CD4-positive, alpha-beta T cell (primary cell): ENCODE measurements around the gene SH3RF3. TPM values are rescaled to one million over a fixed set of nuclear protein-coding genes. Genes with fewer than 3 reads are reported as not detected.

ENCODE experiments used
- ATAC-seq: fragments of 200-7000 bp; cut with Tn5 transposase; one replicate; pipeline ENCODE4 v1.10.0; 2022; ENCODE audit warnings: mild to moderate bottlenecking; ENCODE audit not compliant: poor library complexity
- CTCF ChIA-PET: fragments of 350-600 bp; sonication (Branson Sonifier 250); formaldehyde crosslinking; loops from one replicate; lab custom pipeline; 2021; ENCODE audit warnings: antibody characterized with exemption, inconsistent platforms; lab: Charles Lee
- POLR2A ChIA-PET: fragments of 350-600 bp; sonication (Branson Sonifier 250); formaldehyde crosslinking; loops from one replicate; lab custom pipeline; 2021; ENCODE audit warnings: antibody characterized with exemption, inconsistent platforms; lab: Charles Lee
- DNase-seq, 14 experiments: peaks; one replicate each; pipeline ENCODE4 v3.0.0-alpha.2; 2013 to 2020; ENCODE audit warnings: mixed read lengths in 2 of 14
- H3K27ac ChIP-seq, 2 donors: one replicate each; pipeline versions ENCODE4 v1.5.1 to v1.7.0; 2013; ENCODE audit warnings: low read length in 2 of 2, low read depth in 1 of 2, mild to moderate bottlenecking in 1 of 2
- H3K27me3 ChIP-seq, 2 experiments: 1 replicate in 1 of 2; 2 replicates in 1 of 2; pipeline versions ENCODE4 v1.6.1 to v1.7.0; 2013; ENCODE audit warnings: low read length in 2 of 2, control low read depth in 1 of 2, mild to moderate bottlenecking in 1 of 2, moderate library complexity in 1 of 2; ENCODE audit not compliant: insufficient read depth in 2 of 2, control insufficient read depth in 1 of 2
- H3K36me3 ChIP-seq: one replicate; pipeline ENCODE4 v1.6.1; 2013; ENCODE audit warnings: low read length, control low read depth; ENCODE audit not compliant: insufficient read depth
- H3K4me1 ChIP-seq: one replicate; pipeline ENCODE4 v1.6.1; 2013; ENCODE audit warnings: low read length, control low read depth; ENCODE audit not compliant: insufficient read depth
- H3K4me3 ChIP-seq: one replicate; pipeline ENCODE4 v1.5.1; 2013; ENCODE audit warnings: mild to moderate bottlenecking, low read length, moderate library complexity
- H3K9me3 ChIP-seq, 2 experiments: 1 replicate in 1 of 2; 2 replicates in 1 of 2; pipeline versions ENCODE4 v1.6.1 to v1.7.0; 2013; ENCODE audit warnings: low read length in 2 of 2, mild to moderate bottlenecking in 2 of 2, control low read depth in 1 of 2, moderate library complexity in 1 of 2; ENCODE audit not compliant: control insufficient read depth in 1 of 2, insufficient read depth in 1 of 2
- H3K27ac Mint-ChIP-seq: one replicate; pipeline ENCODE4 v1.8.0; 2020; ENCODE audit warnings: mixed read lengths
- H3K27me3 Mint-ChIP-seq: one replicate; pipeline ENCODE4 v1.8.0; 2021; ENCODE audit warnings: mixed read lengths
- H3K36me3 Mint-ChIP-seq: one replicate; pipeline ENCODE4 v1.8.0; 2021; ENCODE audit warnings: low read depth, mixed read lengths
- H3K4me1 Mint-ChIP-seq: one replicate; pipeline ENCODE4 v1.8.0; 2021; ENCODE audit warnings: low read depth, mixed read lengths
- H3K4me3 Mint-ChIP-seq: one replicate; pipeline ENCODE4 v1.8.0; 2020; ENCODE audit warnings: mild to moderate bottlenecking, mixed read lengths
- H3K9me3 Mint-ChIP-seq: one replicate; pipeline ENCODE4 v1.8.0; 2020; ENCODE audit warnings: mixed read lengths
- intact Hi-C, 2 experiments: fragments of 100-400 bp; cut with DNase I in 1 of 2; cut with micrococcal nuclease in 1 of 2; formaldehyde crosslinking; loops; one replicate each; pipeline versions ENCODE4 v1.15.1 to v1.9.0; 2023 to 2025; cut with DNase I, micrococcal nuclease
- total RNA-seq, 174 experiments: library from RNA in 2 of 174; stranded (reverse) in 2 of 174; gene quantifications; one replicate each; pipeline ENCODE4 v1.2.3 and lab custom pipeline; 2021 to 2026
- TF ChIP-seq, protein P1 (sequence below): fragments of 200-600 bp; IDR thresholded peaks from one replicate; pipeline ENCODE4 v1.8.0; 2022; ENCODE audit warnings: antibody characterized with exemption, mild to moderate bottlenecking

SH3RF3 gene
- total RNA-seq, 2 experiments from 2014 or later: 5.2 to 5.9 TPM

DNA sequence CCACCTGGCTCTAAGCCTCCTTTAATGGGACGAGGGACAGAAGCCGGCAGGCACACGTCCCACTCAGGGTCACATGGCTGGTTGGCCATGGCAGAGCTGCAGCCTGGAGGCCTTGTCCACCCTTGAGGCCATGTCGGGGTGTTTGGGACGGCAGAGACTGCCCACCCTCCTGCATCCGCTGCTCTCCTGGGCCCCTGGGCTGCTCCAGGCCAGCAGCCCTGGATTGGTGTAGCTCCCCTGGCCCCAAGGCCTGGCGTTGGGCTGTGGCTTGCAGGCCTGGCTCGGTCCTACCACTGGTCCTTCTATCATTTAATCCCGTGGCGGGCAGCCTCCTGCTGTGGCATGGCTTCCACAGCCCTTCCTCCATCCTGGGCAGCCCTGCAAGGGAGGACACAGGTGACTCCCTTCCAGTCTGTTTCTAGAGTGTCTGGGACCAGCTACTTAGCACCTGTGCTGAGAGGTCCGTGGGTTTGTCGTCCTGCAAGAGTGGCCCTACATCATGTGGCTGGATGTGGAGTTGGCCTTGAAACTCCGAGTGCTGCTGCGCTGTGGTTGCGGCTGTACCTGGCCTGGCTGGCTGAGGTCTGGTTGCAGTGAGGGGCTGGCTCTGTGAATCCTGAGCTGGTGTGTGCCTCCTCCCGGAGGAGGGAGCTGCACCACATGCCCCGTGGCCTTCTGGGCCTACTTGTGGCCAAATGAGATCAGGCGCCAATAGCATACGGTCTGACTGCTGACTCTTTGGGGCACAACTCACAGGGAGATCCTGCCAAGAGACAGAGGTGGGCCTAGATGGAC lies 67.3 kb downstream of the SH3RF3 start:
- Histone ChIP-seq H3K27me3 (peaks cover 0 to 4% of the 10 kb centered on the region in 2 experiments), H3K27ac (no peak overlapping the region), H3K36me3 (no peaks in the 10 kb centered on the region), H3K4me1 (no peaks in the 10 kb centered on the region), H3K9me3 (peaks cover 0 to 6% of the 10 kb centered on the region in 2 experiments), H3K4me3 (no peak overlapping the region)
- intact Hi-C loops: no loop called here
- H3K27me3 Mint-ChIP-seq: no peaks in the 10 kb centered on the region
- no peak overlapping the region for H3K4me3 Mint-ChIP-seq
- DNase-seq (no peak), ATAC-seq (no peak)
- H3K4me1 Mint-ChIP-seq: peaks cover 5% of the 10 kb centered on the region
- CTCF ChIA-PET: no interaction called here
- no peaks in the 10 kb centered on the region for H3K9me3 Mint-ChIP-seq
- TF ChIP-seq, protein P1, sequence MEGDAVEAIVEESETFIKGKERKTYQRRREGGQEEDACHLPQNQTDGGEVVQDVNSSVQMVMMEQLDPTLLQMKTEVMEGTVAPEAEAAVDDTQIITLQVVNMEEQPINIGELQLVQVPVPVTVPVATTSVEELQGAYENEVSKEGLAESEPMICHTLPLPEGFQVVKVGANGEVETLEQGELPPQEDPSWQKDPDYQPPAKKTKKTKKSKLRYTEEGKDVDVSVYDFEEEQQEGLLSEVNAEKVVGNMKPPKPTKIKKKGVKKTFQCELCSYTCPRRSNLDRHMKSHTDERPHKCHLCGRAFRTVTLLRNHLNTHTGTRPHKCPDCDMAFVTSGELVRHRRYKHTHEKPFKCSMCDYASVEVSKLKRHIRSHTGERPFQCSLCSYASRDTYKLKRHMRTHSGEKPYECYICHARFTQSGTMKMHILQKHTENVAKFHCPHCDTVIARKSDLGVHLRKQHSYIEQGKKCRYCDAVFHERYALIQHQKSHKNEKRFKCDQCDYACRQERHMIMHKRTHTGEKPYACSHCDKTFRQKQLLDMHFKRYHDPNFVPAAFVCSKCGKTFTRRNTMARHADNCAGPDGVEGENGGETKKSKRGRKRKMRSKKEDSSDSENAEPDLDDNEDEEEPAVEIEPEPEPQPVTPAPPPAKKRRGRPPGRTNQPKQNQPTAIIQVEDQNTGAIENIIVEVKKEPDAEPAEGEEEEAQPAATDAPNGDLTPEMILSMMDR: no peak
- no peaks in the 10 kb centered on the region for H3K36me3 Mint-ChIP-seq
- POLR2A ChIA-PET: interaction anchor here (1.3 kb wide), 1 partner anchor 164 kb away, joined by 3 read pairs; no protein-coding TSS in a partner anchor
- no peak overlapping the region for H3K27ac Mint-ChIP-seq

DNA sequence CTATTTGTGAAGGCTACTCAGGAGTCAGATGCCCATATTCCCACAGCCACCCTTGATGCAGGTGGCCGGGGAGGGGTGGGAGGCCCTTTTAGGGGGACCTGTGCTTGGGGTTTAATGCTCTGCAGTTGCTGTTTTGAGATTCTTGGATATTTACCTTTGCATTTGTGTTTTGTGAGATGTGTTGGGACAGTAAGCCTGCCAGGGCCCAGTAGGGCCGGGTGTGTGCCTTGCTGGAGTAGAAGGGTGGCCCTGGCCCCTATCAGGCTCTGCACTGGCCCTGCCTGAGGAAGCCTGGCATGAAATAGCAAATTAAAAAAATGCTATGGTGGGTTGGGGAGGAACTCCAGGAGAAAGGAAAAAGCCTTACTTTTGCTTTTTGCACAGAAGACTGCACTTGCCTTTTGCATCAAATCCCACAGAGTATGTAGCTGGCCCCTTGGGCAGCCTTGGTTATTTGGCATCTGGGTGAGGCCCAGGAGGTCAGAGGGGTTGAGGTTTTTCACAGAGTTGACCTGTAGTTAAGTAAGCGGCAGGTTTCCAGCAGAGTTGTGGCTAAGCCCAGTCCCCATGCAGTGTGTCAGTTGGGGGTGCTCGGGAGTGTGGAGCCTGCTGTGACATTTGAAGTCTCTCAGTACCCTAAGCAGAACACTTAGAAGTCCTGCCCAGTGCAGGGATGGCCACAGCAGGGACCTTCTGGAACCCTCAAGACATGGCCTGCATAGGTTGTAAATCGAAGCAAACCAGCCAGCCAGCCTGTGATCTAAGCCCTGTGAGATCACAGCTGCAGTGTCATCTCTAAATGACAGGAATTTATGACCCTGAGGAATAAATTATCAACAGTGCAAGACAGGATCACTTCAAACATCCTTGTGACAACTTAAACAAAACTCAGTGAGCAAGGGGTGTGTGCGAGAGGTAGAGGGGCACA lies 68.8 kb downstream of the SH3RF3 start:
- Mint-ChIP-seq H3K9me3 (no peaks in the 10 kb centered on the region), H3K4me3 (no peak overlapping the region), H3K36me3 (no peaks in the 10 kb centered on the region), H3K27ac (no peak overlapping the region), H3K27me3 (no peaks in the 10 kb centered on the region), H3K4me1 (peaks cover 5% of the 10 kb centered on the region)
- H3K27me3 ChIP-seq: peaks cover 0 to 4% of the 10 kb centered on the region in 2 experiments
- H3K4me3 ChIP-seq: no peak overlapping the region
- ChIA-PET POLR2A (no interaction called here), CTCF (no interaction called here)
- H3K9me3 ChIP-seq: peaks cover 0 to 6% of the 10 kb centered on the region in 2 experiments
- H3K27ac ChIP-seq: no peak overlapping the region
- ATAC-seq (no peak), DNase-seq (no peak)
- TF ChIP-seq, protein P1: no peak
- H3K36me3 ChIP-seq: no peaks in the 10 kb centered on the region
- no peaks in the 10 kb centered on the region for H3K4me1 ChIP-seq
- intact Hi-C loops: no loop called here

DNA sequence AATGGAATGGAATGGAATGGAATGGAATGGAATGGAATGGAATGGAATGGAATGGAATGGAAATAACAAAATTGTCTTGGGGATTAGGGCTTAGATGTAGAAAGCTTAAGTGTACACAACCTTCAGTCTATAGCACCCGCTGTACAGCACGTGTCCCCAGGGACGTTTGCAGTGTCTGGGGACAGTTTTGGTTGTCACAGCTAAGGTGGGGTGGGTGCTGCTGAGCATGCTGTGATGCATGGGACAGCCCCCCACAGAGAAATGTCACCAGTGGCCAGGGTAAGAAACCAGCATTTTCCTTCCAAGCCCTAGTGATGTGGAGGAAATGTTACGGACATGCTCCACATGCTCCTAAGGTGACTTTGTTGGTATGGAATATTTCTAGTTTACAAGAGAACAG lies 70.8 kb downstream of the SH3RF3 start:
- H3K36me3 Mint-ChIP-seq: no peaks in the 10 kb centered on the region
- no peak overlapping the region for H3K27ac Mint-ChIP-seq
- no peaks in the 10 kb centered on the region for H3K9me3 Mint-ChIP-seq
- ChIA-PET CTCF (no interaction called here), POLR2A (no interaction called here)
- H3K27me3 Mint-ChIP-seq: no peaks in the 10 kb centered on the region
- TF ChIP-seq, protein P1: no peak
- Histone ChIP-seq H3K9me3 (peaks cover 0 to 6% of the 10 kb centered on the region in 2 experiments), H3K4me3 (no peak overlapping the region), H3K27me3 (peaks cover 0 to 3% of the 10 kb centered on the region in 2 experiments), H3K4me1 (no peaks in the 10 kb centered on the region), H3K36me3 (no peaks in the 10 kb centered on the region), H3K27ac (no peak overlapping the region)
- H3K4me1 Mint-ChIP-seq: peaks cover 3% of the 10 kb centered on the region
- intact Hi-C loops: no loop called here
- H3K4me3 Mint-ChIP-seq: no peak overlapping the region
- no peak for DNase-seq
- ATAC-seq: no peak
